SK-N-SH (cell line): Measurements from ENCODE around the gene MFN1. TPM values are rescaled to one million over a fixed set of nuclear protein-coding genes. Genes with fewer than 3 reads are reported as not detected.

ENCODE experiments used
- CTCF ChIA-PET: fragments of 300-600, 350-600 bp; formaldehyde crosslinking; extraction: SDS; loops from one replicate; lab custom pipeline; 2021; lab: Yijun Ruan, JAX
- POLR2A ChIA-PET: fragments of 350-600 bp; sonication (Branson Sonifier 250); formaldehyde crosslinking; extraction: SDS; loops from one replicate; lab custom pipeline; 2020; ENCODE audit warnings: antibody characterized with exemption, inconsistent platforms; lab: Yijun Ruan, JAX
- DNase-seq: peaks from one replicate; pipeline ENCODE4 v3.0.0; 2012
- H2AFZ ChIP-seq: fragments of 200-600 bp; sonication (generic); 2 replicates; pipeline ENCODE4 v1.8.1; 2016; ENCODE audit warnings: antibody characterized with exemption, mild to moderate bottlenecking, low read depth
- H3F3A ChIP-seq: fragments of 200-600 bp; sonication (generic); replicated peaks from 2 replicates; pipeline ENCODE3; 2016; ENCODE audit warnings: antibody characterized with exemption, mild to moderate bottlenecking; ENCODE audit not compliant: insufficient read depth
- H3K27ac ChIP-seq, 2 experiments: fragments of 200-500 bp in 1 of 2; fragments of 200-600 bp in 1 of 2; sonication (Bioruptor generic) in 1 of 2; sonication (generic), shearing (Covaris generic) in 1 of 2; 2 replicates each; pipeline versions ENCODE4 v1.5.1 to v1.6.1; 2014 to 2016; ENCODE audit warnings: low read depth in 2 of 2, inconsistent platforms in 1 of 2, low read length in 1 of 2, mild to moderate bottlenecking in 1 of 2, mixed read lengths in 1 of 2
- H3K27me3 ChIP-seq: fragments of 200-600 bp; sonication (generic), shearing (Covaris generic); 2 replicates; pipeline ENCODE4 v1.6.1; 2016; ENCODE audit warnings: mixed run types; ENCODE audit not compliant: insufficient read depth
- H3K36me3 ChIP-seq, 2 experiments: fragments of 200-500 bp in 1 of 2; fragments of 200-600 bp in 1 of 2; sonication (Bioruptor generic) in 1 of 2; sonication (generic) in 1 of 2; replicated peaks in 1 of 2; 2 replicates each; pipeline versions ENCODE3 to v1.5.1; 2014 to 2016; ENCODE audit warnings: low read length in 1 of 2, mild to moderate bottlenecking in 1 of 2; ENCODE audit not compliant: insufficient read depth in 2 of 2, control insufficient read depth in 1 of 2
- H3K4me1 ChIP-seq, 2 experiments: fragments of 200-500 bp in 1 of 2; fragments of 200-600 bp in 1 of 2; sonication (Bioruptor generic) in 1 of 2; sonication (generic), shearing (Covaris generic) in 1 of 2; 2 replicates each; pipeline versions ENCODE4 v1.5.1 to v1.6.1; 2014 to 2016; ENCODE audit warnings: low read depth in 1 of 2, low read length in 1 of 2, mixed run types in 1 of 2; ENCODE audit not compliant: insufficient read depth in 2 of 2, control insufficient read depth in 1 of 2
- H3K4me2 ChIP-seq: fragments of 200-600 bp; sonication (generic), shearing (Covaris generic); 2 replicates; pipeline ENCODE4 v1.6.1; 2017; ENCODE audit warnings: mixed run types
- H3K4me3 ChIP-seq, 2 experiments: fragments of 200-500 bp in 1 of 2; fragments of 200-600 bp in 1 of 2; sonication (Bioruptor generic) in 1 of 2; sonication (generic), shearing (Covaris generic) in 1 of 2; 2 replicates each; pipeline versions ENCODE4 v1.5.1 to v1.8.1; 2014 to 2016; ENCODE audit warnings: low read depth in 2 of 2, inconsistent platforms in 1 of 2, low read length in 1 of 2, mild to moderate bottlenecking in 1 of 2, mixed read lengths in 1 of 2, moderate library complexity in 1 of 2
- H3K79me2 ChIP-seq: fragments of 200-600 bp; sonication (generic); 2 replicates; pipeline ENCODE4 v1.8.1; 2017; ENCODE audit warnings: mild to moderate bottlenecking; ENCODE audit not compliant: insufficient read depth
- H3K9ac ChIP-seq: fragments of 200-600 bp; sonication (generic); 2 replicates; pipeline ENCODE4 v1.6.1; 2017; ENCODE audit warnings: mixed run types
- H3K9me2 ChIP-seq: fragments of 200-600 bp; sonication (generic); 2 replicates; pipeline ENCODE4 v1.6.1; 2017; ENCODE audit warnings: mixed run types
- H3K9me3 ChIP-seq: fragments of 200-600 bp; sonication (generic); 2 replicates; pipeline ENCODE4 v1.6.1; 2017; ENCODE audit warnings: mixed run types, mild to moderate bottlenecking, moderate library complexity
- H4K20me1 ChIP-seq: fragments of 200-600 bp; sonication (generic); 2 replicates; pipeline ENCODE4 v1.6.1; 2017; ENCODE audit warnings: mild to moderate bottlenecking, mixed run types; ENCODE audit not compliant: insufficient read depth
- CTCF ChIP-seq: fragments of 200-600 bp; sonication (generic); IDR thresholded peaks from 2 replicates; pipeline ENCODE4 v1.6.1; 2017; ENCODE audit warnings: antibody characterized with exemption, mild to moderate bottlenecking, moderate library complexity
- EP300 ChIP-seq, 2 experiments: IDR thresholded peaks; 2 replicates each; pipeline versions ENCODE4 v1.4.0 to v1.6.1; 2012; ENCODE audit warnings: borderline replicate concordance in 1 of 2, low read depth in 1 of 2, low read length in 1 of 2
- FOSL2 ChIP-seq: IDR thresholded peaks from 2 replicates; pipeline ENCODE4 v1.4.0; 2012; ENCODE audit warnings: low read depth, mild to moderate bottlenecking, moderate library complexity, borderline replicate concordance
- GATA2 ChIP-seq: sonication (generic); formaldehyde crosslinking; IDR thresholded peaks from 2 replicates; pipeline ENCODE4 v1.5.0; 2020; ENCODE audit warnings: mild to moderate bottlenecking, missing genetic modification reagents
- IRF3 ChIP-seq: fragments of 150-350 bp; IDR thresholded peaks from 2 replicates; pipeline ENCODE4 v1.6.1; 2016; ENCODE audit warnings: mild to moderate bottlenecking, low read depth, low read length
- JUND ChIP-seq: IDR thresholded peaks from 2 replicates; pipeline ENCODE4 v1.4.0; 2012
- MEF2A ChIP-seq: IDR thresholded peaks from 2 replicates; pipeline ENCODE4 v1.4.0; 2012; ENCODE audit warnings: low read depth, borderline replicate concordance
- NFIC ChIP-seq: IDR thresholded peaks from 2 replicates; pipeline ENCODE4 v1.4.0; 2012; ENCODE audit warnings: borderline replicate concordance
- PBX3 ChIP-seq: IDR thresholded peaks from 2 replicates; pipeline ENCODE4; 2012
- POLR2AphosphoS5 ChIP-seq: IDR thresholded peaks from 2 replicates; pipeline ENCODE4 v1.6.1; 2012; ENCODE audit warnings: low read depth, low read length
- RAD21 ChIP-seq: IDR thresholded peaks from 2 replicates; pipeline ENCODE4 v1.6.1; 2012; ENCODE audit warnings: mild to moderate bottlenecking, low read length
- RFX5 ChIP-seq: IDR thresholded peaks from 2 replicates; pipeline ENCODE4 v1.6.1; 2012; ENCODE audit warnings: mild to moderate bottlenecking, improper control_type of control experiment, low read length
- SIN3A ChIP-seq: IDR thresholded peaks from 2 replicates; pipeline ENCODE4 v1.6.1; 2012; ENCODE audit warnings: low read depth, mild to moderate bottlenecking, low read length, moderate library complexity, borderline replicate concordance
- SMC3 ChIP-seq: IDR thresholded peaks from 2 replicates; pipeline ENCODE4 v1.6.1; 2012; ENCODE audit warnings: low read depth, low read length, improper control_type of control experiment
- TCF12 ChIP-seq: IDR thresholded peaks from 2 replicates; pipeline ENCODE4 v1.4.0; 2012
- TEAD4 ChIP-seq: IDR thresholded peaks from 2 replicates; pipeline ENCODE4 v1.4.0; 2012; ENCODE audit warnings: mild to moderate bottlenecking, borderline replicate concordance; ENCODE audit not compliant: insufficient read depth
- YY1 ChIP-seq: IDR thresholded peaks from 2 replicates; pipeline ENCODE4 v1.4.0; 2012; ENCODE audit warnings: low read depth, mild to moderate bottlenecking
- WGBS: methylation state at CpG from one replicate; pipeline ENCODE4 v1.1.6; 2017; ENCODE audit warnings: low lambda C conversion rate; 5-methylcytosine and 5-hydroxymethylcytosine counted together
- polyA plus RNA-seq, 3 experiments: library from polyadenylated mRNA; depleted of rRNA; stranded (reverse); fragments of >200 nt; gene quantifications; 2 replicates each; pipeline ENCODE4 v1.2.3, GENCODE V29; 2012
- TF ChIP-seq, protein P1 (sequence below): fragments of 150-350 bp; IDR thresholded peaks from 2 replicates; pipeline ENCODE4 v1.6.1; 2017; ENCODE audit warnings: antibody characterized with exemption, low read length, low read depth, borderline replicate concordance
- TF ChIP-seq, protein P2 (sequence below): IDR thresholded peaks from 2 replicates; pipeline ENCODE4 v1.4.0; 2012; ENCODE audit warnings: low read depth, borderline replicate concordance

Gene MFN1
- polyA plus RNA-seq, 1 of the 3 experiments (the other 2 are of a cell fraction): 15.7 TPM

DNA sequence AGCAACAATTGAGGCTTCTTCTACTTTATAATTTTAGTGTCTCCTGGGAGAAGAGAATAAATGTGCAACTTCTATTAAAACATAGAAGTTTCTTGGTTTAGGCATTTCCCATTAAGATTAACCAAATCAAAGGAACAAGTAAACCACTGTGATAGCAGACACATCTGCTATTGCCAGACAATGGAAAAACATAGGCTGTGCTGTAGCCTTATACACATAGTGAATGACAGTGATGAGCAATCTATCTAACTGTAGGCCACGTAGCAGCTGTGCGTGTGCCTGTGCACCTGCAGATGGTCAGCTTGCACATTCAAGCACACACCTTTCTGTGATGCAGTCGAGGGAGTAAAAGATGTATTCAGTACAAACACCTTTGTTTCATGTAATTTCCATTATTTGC, 71.1 kb downstream of the MFN1 start (continued):
- TF ChIP-seq, protein P1, sequence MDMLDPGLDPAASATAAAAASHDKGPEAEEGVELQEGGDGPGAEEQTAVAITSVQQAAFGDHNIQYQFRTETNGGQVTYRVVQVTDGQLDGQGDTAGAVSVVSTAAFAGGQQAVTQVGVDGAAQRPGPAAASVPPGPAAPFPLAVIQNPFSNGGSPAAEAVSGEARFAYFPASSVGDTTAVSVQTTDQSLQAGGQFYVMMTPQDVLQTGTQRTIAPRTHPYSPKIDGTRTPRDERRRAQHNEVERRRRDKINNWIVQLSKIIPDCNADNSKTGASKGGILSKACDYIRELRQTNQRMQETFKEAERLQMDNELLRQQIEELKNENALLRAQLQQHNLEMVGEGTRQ: no peak
- TF ChIP-seq, all 33 proteins: peak for 0

DNA sequence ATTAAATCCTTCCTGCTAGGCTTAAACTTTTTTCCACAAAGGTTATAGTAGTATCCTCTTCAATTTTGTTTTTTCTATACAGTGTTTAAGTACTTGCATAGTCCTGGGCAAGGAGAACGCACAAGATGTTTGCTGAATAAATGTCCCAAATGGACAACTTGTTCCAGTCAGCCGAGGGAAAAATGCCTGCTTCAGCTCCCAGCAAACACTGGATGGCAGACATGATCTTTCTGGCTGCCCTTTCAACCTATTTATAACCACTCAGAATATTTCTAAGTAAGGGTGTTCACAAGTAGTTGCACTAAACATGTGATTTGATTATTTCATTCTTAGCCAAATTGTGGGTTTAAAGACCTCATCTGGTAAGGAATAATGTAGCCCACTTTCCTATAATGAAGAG, 74.0 kb downstream of the MFN1 start:
- WGBS: 79% methylated on average over 2 of the region's 2 CpGs
- H3K9ac ChIP-seq: no peak overlapping the region
- H3K79me2 ChIP-seq: peaks cover 10% of the 10 kb centered on the region; the same call in 1 of the 2 replicates
- H3K27ac ChIP-seq: no peak overlapping the region
- H3K4me1 ChIP-seq: no peaks in the 10 kb centered on the region; a peak in 1 of 4 replicates
- H3K9me2 ChIP-seq: no peaks in the 10 kb centered on the region
- H3K27me3 ChIP-seq: no peaks in the 10 kb centered on the region
- TF ChIP-seq EP300 (IDR thresholded peaks at IDR 0.05; ENCODE audit: borderline replicate concordance in 1 of 2, low read depth in 1 of 2, low read length in 1 of 2): no peak
- no peak for TF ChIP-seq IRF3
- peak; percentile 71 for TF ChIP-seq RAD21
- TF ChIP-seq YY1: no peak
- TF ChIP-seq SMC3: peak; percentile 67
- no peak for TF ChIP-seq RFX5
- TF ChIP-seq POLR2AphosphoS5: no peak
- no peak for TF ChIP-seq SIN3A
- no peak for TF ChIP-seq GATA2 (CRISPR knock-in tag)
- peak; percentile 60 for TF ChIP-seq CTCF
- ChIA-PET POLR2A (no interaction called here), CTCF (interaction anchor here (0.8 to 1.4 kb wide), 8 partner anchors 10 to 153 kb away, joined by 3 to 6 read pairs (median 4); partner anchors contain the start of gene ACTL6A)
- no peak overlapping the region for H2AFZ ChIP-seq
- peak; percentile 28 for DNase-seq
- no peak overlapping the region for H3K4me3 ChIP-seq
- peaks cover 14 to 61% of the 10 kb centered on the region in 2 experiments for H3K36me3 ChIP-seq
- no peaks in the 10 kb centered on the region for H3K9me3 ChIP-seq
- peaks cover 13% of the 10 kb centered on the region for H3F3A ChIP-seq
- H4K20me1 ChIP-seq: no peaks in the 10 kb centered on the region
- no peak overlapping the region for H3K4me2 ChIP-seq

DNA sequence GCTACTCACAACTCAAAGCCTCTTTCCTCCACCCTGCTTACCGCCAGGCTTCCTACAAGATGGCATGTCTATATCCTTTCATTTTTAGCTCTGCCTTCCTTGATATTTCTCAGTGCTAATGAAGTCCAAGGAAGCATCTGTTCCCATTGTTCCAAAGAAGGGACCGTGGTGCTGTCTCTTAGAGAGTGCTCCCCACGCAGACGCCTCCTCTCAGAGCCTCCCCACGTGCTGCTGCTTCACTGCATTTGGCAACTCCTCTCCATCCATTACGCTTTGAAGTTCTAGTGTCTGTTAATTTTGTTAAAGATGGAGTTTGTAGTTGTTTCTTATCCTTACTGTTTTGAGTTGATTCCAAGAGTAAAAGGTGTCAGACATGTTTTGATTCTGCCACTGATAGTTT, 77.6 kb downstream of the MFN1 start:
- peaks cover 8% of the 10 kb centered on the region for H3F3A ChIP-seq
- H3K4me1 ChIP-seq: no peaks in the 10 kb centered on the region
- WGBS: 98% methylated on average over 6 of the region's 6 CpGs
- peaks cover 3% of the 10 kb centered on the region; the same call in 1 of the 2 replicates for H4K20me1 ChIP-seq
- H3K36me3 ChIP-seq: peaks cover 5 to 41% of the 10 kb centered on the region in 2 experiments
- H3K4me2 ChIP-seq: no peak overlapping the region
- no peak overlapping the region for H3K27ac ChIP-seq
- no peaks in the 10 kb centered on the region for H3K9me2 ChIP-seq
- no peak overlapping the region for H2AFZ ChIP-seq
- no peaks in the 10 kb centered on the region for H3K27me3 ChIP-seq
- H3K79me2 ChIP-seq: peaks cover 43% of the 10 kb centered on the region
- ChIA-PET POLR2A (no interaction called here), CTCF (interaction anchor here (0.6 kb wide), 1 partner anchor 293 kb away, joined by 3 read pairs; no protein-coding TSS in a partner anchor)
- H3K9ac ChIP-seq: no peak overlapping the region
- no peak for DNase-seq
- no peak overlapping the region for H3K4me3 ChIP-seq
- no peaks in the 10 kb centered on the region for H3K9me3 ChIP-seq
- TF ChIP-seq TEAD4 (no peak), FOSL2 (no peak), JUND (no peak), NFIC (no peak), SMC3 (no peak), TCF12 (no peak), MEF2A (no peak), YY1 (no peak), RAD21 (no peak), PBX3 (no peak), POLR2AphosphoS5 (no peak)
- TF ChIP-seq, protein P2, sequence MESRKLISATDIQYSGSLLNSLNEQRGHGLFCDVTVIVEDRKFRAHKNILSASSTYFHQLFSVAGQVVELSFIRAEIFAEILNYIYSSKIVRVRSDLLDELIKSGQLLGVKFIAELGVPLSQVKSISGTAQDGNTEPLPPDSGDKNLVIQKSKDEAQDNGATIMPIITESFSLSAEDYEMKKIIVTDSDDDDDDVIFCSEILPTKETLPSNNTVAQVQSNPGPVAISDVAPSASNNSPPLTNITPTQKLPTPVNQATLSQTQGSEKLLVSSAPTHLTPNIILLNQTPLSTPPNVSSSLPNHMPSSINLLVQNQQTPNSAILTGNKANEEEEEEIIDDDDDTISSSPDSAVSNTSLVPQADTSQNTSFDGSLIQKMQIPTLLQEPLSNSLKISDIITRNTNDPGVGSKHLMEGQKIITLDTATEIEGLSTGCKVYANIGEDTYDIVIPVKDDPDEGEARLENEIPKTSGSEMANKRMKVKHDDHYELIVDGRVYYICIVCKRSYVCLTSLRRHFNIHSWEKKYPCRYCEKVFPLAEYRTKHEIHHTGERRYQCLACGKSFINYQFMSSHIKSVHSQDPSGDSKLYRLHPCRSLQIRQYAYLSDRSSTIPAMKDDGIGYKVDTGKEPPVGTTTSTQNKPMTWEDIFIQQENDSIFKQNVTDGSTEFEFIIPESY: no peak
